Smooth muscle cell (in vitro differentiated cells): ENCODE measurements around the gene APBB2. TPM values are rescaled to one million over a fixed set of nuclear protein-coding genes. Genes with fewer than 3 reads are reported as not detected.
A peak's percentile ranks its signal among the peaks of the same experiment; 100 is the strongest.

ENCODE experiments used
- DNase-seq: peaks from one replicate; lab custom pipeline; 2025; ENCODE audit not compliant: unreplicated experiment; lab: John Stamatoyannopoulos, UW
- H2AFZ ChIP-seq: fragments of 200-600 bp; sonication (generic); 2 replicates; pipeline ENCODE4 v1.6.0; 2016; ENCODE audit warnings: antibody characterized with exemption, low read depth, mild to moderate bottlenecking
- H3F3A ChIP-seq: fragments of 200-600 bp; sonication (generic); 2 replicates; pipeline ENCODE4 v1.6.0; 2017; ENCODE audit warnings: antibody characterized with exemption, low read depth
- H3K27ac ChIP-seq: fragments of 200-600 bp; sonication (generic); 2 replicates; pipeline ENCODE4 v1.5.1; 2016; ENCODE audit warnings: low read depth, mild to moderate bottlenecking
- H3K27me3 ChIP-seq: fragments of 200-600 bp; sonication (generic); 2 replicates; pipeline ENCODE4 v1.6.1; 2016; ENCODE audit warnings: low read depth, mild to moderate bottlenecking
- H3K36me3 ChIP-seq: fragments of 200-600 bp; sonication (generic); 2 replicates; pipeline ENCODE4 v1.5.1; 2016; ENCODE audit warnings: low read depth
- H3K4me1 ChIP-seq: fragments of 200-600 bp; sonication (generic); 2 replicates; pipeline ENCODE4 v1.5.1; 2016; ENCODE audit warnings: low read depth
- H3K4me2 ChIP-seq: fragments of 200-600 bp; sonication (generic); 2 replicates; pipeline ENCODE4 v1.6.0; 2016; ENCODE audit warnings: mild to moderate bottlenecking
- H3K4me3 ChIP-seq: fragments of 200-600 bp; sonication (generic); 2 replicates; pipeline ENCODE4 v1.5.1; 2016; ENCODE audit warnings: mild to moderate bottlenecking
- H3K79me2 ChIP-seq: fragments of 200-600 bp; sonication (generic); 2 replicates; pipeline ENCODE4 v1.6.0; 2016; ENCODE audit warnings: low read depth, mild to moderate bottlenecking
- H3K9ac ChIP-seq: fragments of 200-600 bp; sonication (generic); 2 replicates; pipeline ENCODE4 v1.6.0; 2016; ENCODE audit warnings: low read depth
- H3K9me3 ChIP-seq: fragments of 200-600 bp; sonication (generic); replicated peaks from 2 replicates; pipeline ENCODE4 v1.5.1; 2016; ENCODE audit warnings: low read depth
- H4K20me1 ChIP-seq: fragments of 200-600 bp; sonication (generic); 2 replicates; pipeline ENCODE4 v1.6.0; 2016; ENCODE audit warnings: low read depth
- CTCF ChIP-seq: fragments of 200-600 bp; sonication (generic); IDR thresholded peaks from 2 replicates; pipeline ENCODE4 v1.5.1; 2017; ENCODE audit warnings: borderline replicate concordance, mild to moderate bottlenecking, antibody characterized with exemption; ENCODE audit not compliant: insufficient read depth, poor library complexity, severe bottlenecking
- WGBS: methylation state at CpG from one replicate; pipeline ENCODE4 v1.1.7; 2016; ENCODE audit warnings: low lambda C conversion rate; 5-methylcytosine and 5-hydroxymethylcytosine counted together
- polyA plus RNA-seq: library from polyadenylated mRNA; unstranded; fragments of >200 nt; fragmentation: Nextera tagmentation; extraction: Ambion mirVana; gene quantifications from 2 replicates; pipeline ENCODE4 v1.2.1, GENCODE V29; 2016
- total RNA-seq: library from RNA; depleted of rRNA; stranded (reverse); fragments of >200 nt; gene quantifications from 2 replicates; pipeline ENCODE4 v1.2.3, GENCODE V29; 2014

The APBB2 gene
- total and polyA plus RNA-seq, 2 experiments from 2014 or later, result 22.1 to 60.9 TPM

- H3K27ac ChIP-seq, result peak overlapping the region; percentile 3
- no peaks in the 10 kb centered on the region for H3K27me3 ChIP-seq
- no peak overlapping the region for H3K4me3 ChIP-seq
- H3K9me3 ChIP-seq, result no peaks in the 10 kb centered on the region
- H3F3A ChIP-seq, result no peaks in the 10 kb centered on the region
- H3K79me2 ChIP-seq, result peaks cover 49% of the 10 kb centered on the region
- DNase-seq, result no peak
- no peaks in the 10 kb centered on the region for H3K36me3 ChIP-seq
- no peak overlapping the region for H3K9ac ChIP-seq
- H3K4me1 ChIP-seq, result peaks cover 29% of the 10 kb centered on the region
- peaks cover 27% of the 10 kb centered on the region for H4K20me1 ChIP-seq
- H2AFZ ChIP-seq, result no peak overlapping the region
- H3K4me2 ChIP-seq, result peak overlapping the region; percentile 12
- 87% methylated on average over 10 of the region's 10 CpGs for WGBS
- no peak for TF ChIP-seq CTCF
Measured at GRCh38 chr4:41070516-41071281, 143.6 kb downstream of the APBB2 start.

- peaks cover 51% of the 10 kb centered on the region for H3K79me2 ChIP-seq
- WGBS, result 94% methylated on average over 1 of the region's 1 CpG
Measured at GRCh38 chr4:41069838-41070237, 144.5 kb downstream of the APBB2 start.

GRCh38 chr4:41069257-41069656, 145.1 kb downstream of the APBB2 start:
- no peak for TF ChIP-seq CTCF

More at GRCh38 chr4:41069838-41070237, 144.5 kb downstream of the APBB2 start:
- H3K27me3 ChIP-seq, result no peaks in the 10 kb centered on the region
- H3K27ac ChIP-seq, result no peak overlapping the region
- H3K4me1 ChIP-seq, result peaks cover 29% of the 10 kb centered on the region
- H2AFZ ChIP-seq, result no peak overlapping the region
- H3K36me3 ChIP-seq, result no peaks in the 10 kb centered on the region
- TF ChIP-seq CTCF, result no peak
- H3K4me3 ChIP-seq, result no peak overlapping the region
- H3K9me3 ChIP-seq, result no peaks in the 10 kb centered on the region
- peaks cover 27% of the 10 kb centered on the region for H4K20me1 ChIP-seq
- H3K4me2 ChIP-seq, result no peak overlapping the region
- H3K9ac ChIP-seq, result no peak overlapping the region
- no peaks in the 10 kb centered on the region for H3F3A ChIP-seq
- DNase-seq, result no peak

GRCh38 chr4:41067369-41067768, 147.0 kb downstream of the APBB2 start:
- H3K9ac ChIP-seq, result no peak overlapping the region
- H3K79me2 ChIP-seq, result peaks cover 35% of the 10 kb centered on the region
- DNase-seq, result no peak
- no peaks in the 10 kb centered on the region for H3F3A ChIP-seq
- no peak overlapping the region for H3K4me2 ChIP-seq
- H3K27me3 ChIP-seq, result no peaks in the 10 kb centered on the region
- H2AFZ ChIP-seq, result no peak overlapping the region
- no peak for TF ChIP-seq CTCF
- 78% methylated on average over 5 of the region's 5 CpGs for WGBS
- no peak overlapping the region for H3K4me3 ChIP-seq
- no peaks in the 10 kb centered on the region for H3K36me3 ChIP-seq
- H4K20me1 ChIP-seq, result peaks cover 26% of the 10 kb centered on the region
- no peaks in the 10 kb centered on the region for H3K9me3 ChIP-seq
- no peak overlapping the region for H3K27ac ChIP-seq
- H3K4me1 ChIP-seq, result peaks cover 26% of the 10 kb centered on the region

More at GRCh38 chr4:41069257-41069656, 145.1 kb downstream of the APBB2 start:
- H3F3A ChIP-seq, result no peaks in the 10 kb centered on the region
- H3K4me3 ChIP-seq, result no peak overlapping the region
- no peak overlapping the region for H3K9ac ChIP-seq
- no peaks in the 10 kb centered on the region for H3K27me3 ChIP-seq
- no peaks in the 10 kb centered on the region for H3K36me3 ChIP-seq
- H3K79me2 ChIP-seq, result peaks cover 51% of the 10 kb centered on the region
- H2AFZ ChIP-seq, result no peak overlapping the region
- no peak overlapping the region for H3K27ac ChIP-seq
- DNase-seq, result no peak
- 65% methylated on average over 5 of the region's 5 CpGs for WGBS
- H3K9me3 ChIP-seq, result no peaks in the 10 kb centered on the region
- peaks cover 29% of the 10 kb centered on the region for H3K4me1 ChIP-seq
- no peak overlapping the region for H3K4me2 ChIP-seq
- H4K20me1 ChIP-seq, result peaks cover 27% of the 10 kb centered on the region
